Measurements from ENCODE around the gene MAMSTR. TPM values are rescaled to one million over a fixed set of nuclear protein-coding genes. Genes with fewer than 3 reads are reported as not detected.

The MAMSTR gene, protein sequence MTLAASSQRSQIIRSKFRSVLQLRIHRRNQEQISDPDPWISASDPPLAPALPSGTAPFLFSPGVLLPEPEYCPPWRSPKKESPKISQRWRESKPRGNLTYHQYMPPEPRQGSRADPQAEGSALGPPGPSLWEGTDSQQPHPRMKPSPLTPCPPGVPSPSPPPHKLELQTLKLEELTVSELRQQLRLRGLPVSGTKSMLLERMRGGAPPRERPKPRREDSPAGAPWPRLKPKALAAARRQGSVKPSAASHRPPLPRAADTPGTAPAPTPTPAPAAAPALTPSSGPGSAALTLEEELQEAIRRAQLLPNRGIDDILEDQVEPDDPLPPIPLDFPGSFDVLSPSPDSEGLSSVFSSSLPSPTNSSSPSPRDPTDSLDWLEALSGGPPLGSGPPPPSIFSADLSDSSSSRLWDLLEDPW
- total RNA-seq: 5.0 and 5.2 TPM in 2 replicates

DNA sequence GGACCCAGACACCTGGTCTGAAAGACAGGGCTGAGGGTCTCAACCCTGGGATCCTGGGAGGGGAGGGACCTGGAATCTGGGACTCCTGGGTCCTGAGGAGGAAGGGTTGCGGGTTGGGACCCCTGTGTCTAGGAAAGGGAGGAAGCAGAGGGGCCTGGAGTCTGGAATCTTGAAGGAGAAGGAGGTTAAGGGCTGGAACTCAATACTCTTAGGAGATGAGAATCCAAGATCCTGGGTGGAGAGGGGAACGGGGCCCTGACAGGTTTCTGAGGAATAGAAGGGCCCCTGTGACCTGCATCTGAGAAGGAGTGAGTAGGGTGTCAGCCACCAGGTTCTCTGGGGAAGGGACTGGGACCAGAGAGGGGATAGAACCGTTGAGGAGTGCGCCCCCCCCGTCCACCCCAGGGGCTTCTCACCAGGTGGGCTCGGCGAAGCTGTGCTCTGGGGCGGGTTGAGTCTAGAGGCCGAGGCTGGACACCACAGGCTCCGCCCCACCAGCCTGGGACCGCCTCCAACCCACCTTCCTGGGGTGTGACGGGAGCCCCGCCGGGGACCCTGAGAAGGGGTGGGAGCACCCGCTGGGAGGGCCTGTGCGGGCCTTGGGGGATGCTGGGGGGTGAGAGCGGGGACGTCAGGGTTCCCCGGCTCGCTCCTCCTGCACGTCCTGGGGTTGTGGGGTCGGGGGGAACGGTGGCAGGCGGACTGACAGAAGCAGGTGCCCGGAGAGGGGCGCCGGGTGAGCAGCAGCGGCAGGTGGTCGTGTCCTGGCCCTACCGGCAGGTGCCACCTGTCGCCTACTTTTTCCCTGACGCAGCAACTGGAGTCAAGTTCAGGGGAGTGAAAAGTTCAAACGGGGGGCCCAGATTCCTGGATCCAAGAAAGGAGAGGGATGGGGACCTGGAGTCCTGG lies at the start of gene MAMSTR:
MAMSTR (minus strand) TSS at position 463 of the 909 bp plus-strand sequence. CDS start 694 bp downstream, outside the sequence.

DNA sequence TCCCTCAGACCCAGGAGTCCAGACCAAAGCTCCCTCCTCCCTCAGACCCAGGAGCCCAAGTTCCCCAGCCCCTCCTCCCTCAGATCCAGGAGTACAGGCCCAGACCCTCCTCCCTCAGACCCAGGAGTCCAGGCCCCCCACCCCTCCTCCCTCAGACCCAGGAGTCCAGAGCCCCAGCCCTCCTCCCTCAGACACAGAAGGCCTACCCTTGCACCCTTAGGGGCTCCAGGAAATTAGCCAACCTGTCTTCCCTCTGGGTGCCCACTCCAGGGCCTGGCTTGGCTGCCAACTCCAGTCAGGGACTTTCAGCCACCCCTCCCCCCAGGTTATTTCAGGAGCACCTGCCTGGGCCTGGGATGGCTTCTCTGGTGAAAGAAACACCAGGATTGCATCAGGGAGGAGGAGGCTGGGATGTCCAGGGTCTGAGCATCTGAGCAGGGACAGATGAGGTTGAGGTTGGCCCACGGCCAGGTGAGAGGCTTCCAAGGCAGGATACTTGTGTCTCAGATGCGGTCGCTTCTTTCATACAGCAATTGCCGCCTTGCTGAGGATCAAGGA lies 35.6 kb upstream of the MAMSTR start, which contains the start of gene FGF21:
FGF21 (plus strand) TSS at position 441 of the 558 bp plus-strand sequence. CDS start 713 bp downstream, outside the sequence.

DNA sequence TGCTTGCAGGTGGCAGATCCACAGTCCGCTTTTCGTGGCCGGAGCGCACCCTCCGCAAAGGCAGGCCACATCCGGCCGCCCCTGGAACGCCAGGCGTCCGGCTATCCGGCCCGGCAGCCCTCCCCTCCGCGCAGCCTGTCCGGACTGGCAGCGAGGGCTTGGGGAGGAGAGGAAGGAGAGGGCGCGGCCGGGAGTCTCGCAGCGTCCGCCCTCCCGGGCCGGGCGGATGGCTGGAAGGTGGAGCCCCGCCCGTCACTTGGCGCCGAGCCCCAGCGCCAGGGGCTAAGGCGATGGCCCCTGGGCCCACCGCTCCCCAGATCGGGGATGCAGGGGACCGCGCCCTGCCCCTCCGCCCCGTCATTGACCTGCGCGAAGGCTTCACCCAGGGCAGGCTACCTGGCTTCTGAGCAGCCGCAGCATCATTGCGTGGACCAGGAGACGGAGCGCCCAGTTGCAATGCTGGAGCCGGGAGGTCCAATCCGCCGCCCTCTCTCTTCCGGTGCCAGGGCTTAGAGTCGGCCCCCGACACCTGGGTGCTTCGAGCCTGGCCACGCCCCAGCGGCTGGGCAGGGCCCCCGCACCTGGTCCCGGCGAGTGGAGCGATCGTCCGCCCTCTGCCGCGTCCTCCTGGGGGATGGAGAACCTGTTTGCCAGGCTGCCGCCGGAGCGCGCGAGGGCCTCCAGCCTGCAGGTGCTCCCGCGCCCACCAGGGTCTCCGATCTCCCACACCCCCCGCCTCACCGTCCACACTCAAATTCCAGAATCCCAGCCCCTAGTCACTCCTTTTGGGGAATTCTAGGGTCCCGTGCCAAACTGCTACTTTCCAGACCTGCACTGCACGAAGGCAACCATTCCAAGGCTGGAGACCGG lies 33.2 kb upstream of the MAMSTR start, which contains the start of gene FUT1:
FUT1 (minus strand) TSS at position 146 of the 870 bp plus-strand sequence. CDS start 1,360 bp downstream, outside the sequence.

DNA sequence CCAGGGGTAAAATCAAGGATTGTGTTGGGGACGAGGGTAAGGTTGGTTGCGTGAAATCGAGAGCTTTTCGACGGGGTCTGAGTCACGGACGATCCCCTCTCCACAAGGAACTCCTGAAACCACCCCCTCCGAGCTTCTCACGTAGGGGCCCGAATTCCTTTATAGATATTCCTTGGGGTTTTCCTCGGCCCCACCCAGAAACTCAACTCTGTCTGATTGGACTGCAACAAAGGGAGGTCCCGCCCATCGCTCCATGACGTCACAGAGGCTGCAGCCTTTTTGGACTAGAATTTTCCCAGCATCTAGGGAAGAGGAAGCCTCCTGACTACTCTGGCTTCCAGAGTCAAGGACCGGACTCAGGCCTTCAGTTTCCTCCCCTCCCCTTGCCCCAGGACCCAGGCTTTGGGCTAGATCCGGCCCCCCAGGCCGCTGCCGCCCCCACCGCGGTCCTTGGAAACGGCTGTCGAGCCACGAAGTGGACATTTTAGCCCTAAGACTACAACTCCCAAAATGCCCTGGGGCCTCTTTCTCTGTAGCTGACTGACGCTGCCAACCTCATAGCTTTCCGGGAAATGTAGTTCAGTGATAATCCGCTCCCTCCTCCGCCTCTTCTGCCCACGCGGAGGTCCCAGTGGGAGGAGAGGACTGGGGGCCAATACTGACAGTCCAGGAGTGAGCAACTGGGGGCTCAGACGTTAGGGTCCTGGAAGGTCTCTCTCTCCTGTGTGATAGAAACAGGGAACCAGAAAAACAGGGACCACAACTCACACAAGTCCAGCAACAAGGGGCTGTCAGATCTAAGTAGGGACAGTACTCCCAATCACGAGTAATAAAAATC lies 27.4 kb upstream of the MAMSTR start, which contains the start of gene IZUMO1:
IZUMO1 (minus strand) TSS at position 172 of the 838 bp plus-strand sequence. CDS start 1,050 bp downstream, outside the sequence.

DNA sequence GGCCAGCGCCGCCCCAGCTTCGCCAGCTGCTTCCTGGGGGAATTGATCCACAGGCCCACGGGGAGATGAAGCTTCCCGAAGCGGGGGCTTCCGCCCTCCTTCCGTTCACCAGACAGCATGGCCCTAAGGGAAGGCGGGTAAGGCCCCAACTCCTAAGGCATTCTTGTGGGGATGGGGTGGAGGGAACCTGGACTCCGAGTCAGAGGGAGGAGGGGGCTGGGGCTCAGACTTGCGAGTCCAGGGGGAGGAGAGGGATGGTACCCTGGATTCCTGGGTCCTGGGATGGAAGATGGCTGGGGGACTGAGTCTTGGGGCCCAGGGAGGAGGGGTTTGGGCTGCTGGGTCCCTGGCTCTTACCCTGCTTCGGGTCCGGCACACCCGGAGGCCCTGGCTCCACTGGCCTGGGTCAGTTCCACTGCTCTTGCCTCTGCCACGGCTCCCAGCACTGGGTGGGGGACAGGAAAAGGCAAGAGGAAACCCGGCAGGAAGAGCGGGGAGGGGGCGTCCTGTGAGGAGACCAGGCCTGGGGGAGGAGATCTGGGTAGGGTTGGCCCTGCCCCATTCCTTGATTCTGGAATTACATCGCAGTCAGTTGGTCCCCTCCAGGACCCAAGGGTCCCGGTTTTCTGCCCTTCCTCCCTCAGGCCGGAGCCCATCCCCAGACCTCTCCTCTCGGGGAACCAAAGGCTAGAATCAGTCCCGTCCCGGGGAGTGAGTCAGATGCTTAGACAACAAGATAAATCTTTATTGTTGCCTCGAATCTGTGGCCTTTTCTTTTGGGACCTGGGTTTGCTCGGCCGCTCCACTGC lies 20.8 kb upstream of the MAMSTR start, which contains the start of gene RASIP1:
RASIP1 (minus strand) TSS at position 447 of the 809 bp plus-strand sequence; CDS start at position 119, 328 bp downstream.

DNA sequence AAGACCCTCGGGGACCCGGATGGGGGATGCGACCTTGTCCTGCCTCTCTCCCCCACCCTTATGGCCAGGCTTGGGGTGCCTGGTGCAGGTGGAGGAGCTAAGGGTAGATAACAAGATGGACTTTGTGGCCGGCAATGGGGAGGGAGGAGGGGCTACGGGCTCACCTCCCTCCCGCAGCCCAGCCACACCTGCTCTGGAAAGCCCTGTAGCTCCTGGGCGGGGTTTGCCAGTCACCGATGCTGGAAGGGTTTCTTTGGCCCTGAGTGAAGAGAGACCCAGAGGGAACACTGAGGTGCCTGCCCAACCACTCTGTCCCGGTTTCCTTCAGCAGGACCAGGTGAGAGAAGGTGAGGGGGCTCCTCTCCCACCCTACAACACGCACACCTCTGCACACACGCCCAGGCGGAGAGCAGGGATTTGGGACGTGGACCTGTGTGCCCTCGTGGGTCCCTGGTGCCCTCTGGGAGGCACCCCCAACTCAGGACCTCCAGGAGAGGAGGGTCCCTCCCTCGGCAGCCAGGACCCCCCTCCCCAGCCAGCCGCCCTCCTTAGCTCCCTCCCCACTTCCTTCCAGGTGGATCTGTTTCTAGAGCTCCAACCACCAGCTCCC lies 23.7 kb downstream of the MAMSTR start, which contains the start of gene FUT2:
FUT2 (plus strand) TSS at position 229 of the 610 bp plus-strand sequence. CDS start 6,986 bp downstream, outside the sequence.

DNA sequence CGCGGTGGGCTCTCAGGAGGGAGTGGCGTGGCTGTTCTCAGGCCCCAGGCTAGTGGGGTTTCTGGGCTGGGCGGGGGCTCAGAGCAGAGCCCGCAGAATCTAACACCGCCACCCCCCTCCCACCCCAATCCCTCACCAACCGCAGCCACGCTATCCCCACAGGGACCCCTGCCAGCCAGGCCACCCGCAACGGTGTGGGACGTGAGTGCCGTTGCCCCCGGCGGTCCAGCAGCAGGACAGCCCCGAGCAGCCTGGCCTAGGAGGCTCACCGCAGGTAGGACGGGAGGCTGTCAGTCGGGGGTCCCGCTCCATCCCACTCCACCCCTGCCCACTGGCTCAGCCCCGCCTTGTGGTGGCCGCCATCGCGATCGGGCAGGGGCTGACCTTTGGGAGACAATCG lies 46.5 kb downstream of the MAMSTR start, which contains the start of gene NTN5:
NTN5 (minus strand) TSS at position 24 of the 400 bp plus-strand sequence. CDS start 2,031 bp downstream, outside the sequence.

Other genes starting within 250 kb of the MAMSTR start
- gene LMTK3, start 207.9 kb downstream of the MAMSTR start, total RNA-seq: under 0.01 and 0.17 TPM in 2 replicates
- gene SULT2B1, start 167.6 kb downstream of the MAMSTR start, total RNA-seq: 0.15 TPM in 1 of 2 replicates, not detected in the other
- not detected in 2 replicates for gene SPACA4, start 113.0 kb downstream of the MAMSTR start, total RNA-seq
- gene FAM83E, start 104.6 kb downstream of the MAMSTR start, total RNA-seq: 0.45 and 0.50 TPM in 2 replicates
- gene RPL18, start 100.5 kb downstream of the MAMSTR start, total RNA-seq: 3,186 and 3,485 TPM in 2 replicates
- gene SPHK2, start 100.2 kb downstream of the MAMSTR start, total RNA-seq: 12.2 and 12.9 TPM in 2 replicates
- gene DBP, start 82.3 kb downstream of the MAMSTR start, total RNA-seq: 4.2 and 4.5 TPM in 2 replicates
- gene CA11, start 73.5 kb downstream of the MAMSTR start, total RNA-seq: 0.74 and 0.84 TPM in 2 replicates
- gene NTN5, start 46.7 kb downstream of the MAMSTR start, total RNA-seq: 0.34 TPM in 1 of 2 replicates, not detected in the other
- gene FUT2, start 23.8 kb downstream of the MAMSTR start, total RNA-seq: not detected in 2 replicates
- 8.3 and 8.7 TPM in 2 replicates for gene RASIP1, start 20.9 kb upstream of the MAMSTR start, total RNA-seq
- under 0.01 TPM in 1 of 2 replicates, not detected in the other for gene IZUMO1, start 27.2 kb upstream of the MAMSTR start, total RNA-seq
- gene FUT1, start 32.9 kb upstream of the MAMSTR start, total RNA-seq: 0.15 and 0.17 TPM in 2 replicates
- gene FGF21, start 35.8 kb upstream of the MAMSTR start, total RNA-seq: not detected in 2 replicates
- 61.5 and 67.0 TPM in 2 replicates for gene BCAT2, start 91.3 kb upstream of the MAMSTR start, total RNA-seq
- gene HSD17B14, start 116.8 kb upstream of the MAMSTR start, total RNA-seq: 2.7 and 6.5 TPM in 2 replicates
- gene PLEKHA4, start 148.9 kb upstream of the MAMSTR start, total RNA-seq: 11.4 and 20.1 TPM in 2 replicates
- 23.3 and 33.8 TPM in 2 replicates for gene PPP1R15A, start 152.7 kb upstream of the MAMSTR start, total RNA-seq
- 0.17 and 0.45 TPM in 2 replicates for gene TULP2, start 179.0 kb upstream of the MAMSTR start, total RNA-seq
- 166 and 176 TPM in 2 replicates for gene NUCB1, start 180.6 kb upstream of the MAMSTR start, total RNA-seq
- not detected in 2 replicates for gene DHDH, start 214.0 kb upstream of the MAMSTR start, total RNA-seq
- 127 and 135 TPM in 2 replicates for gene BAX, start 235.2 kb upstream of the MAMSTR start, total RNA-seq
- gene FTL, start 245.6 kb upstream of the MAMSTR start, total RNA-seq: 3,185 and 3,463 TPM in 2 replicates